H1 (cell line): ENCODE results near the gene VIPR2. TPM values are rescaled to one million over a fixed set of nuclear protein-coding genes. Genes with fewer than 3 reads are reported as not detected.

Source experiments
- CTCF ChIA-PET: fragments of 300-600 bp; sonication (Branson Sonifier 250); formaldehyde crosslinking; loops from one replicate; lab custom pipeline; 2021; ENCODE audit not compliant: partially characterized antibody; lab: Charles Lee
- POLR2A ChIA-PET: fragments of 300-600 bp; sonication (Branson Sonifier 250); formaldehyde crosslinking; loops from one replicate; lab custom pipeline; 2021; ENCODE audit warnings: inconsistent platforms; ENCODE audit not compliant: partially characterized antibody; lab: Charles Lee
- DNase-seq, 2 experiments: peaks; one replicate each; pipeline versions ENCODE4 v3.0.0 to v3.0.0-alpha.2; 2010 to 2022; ENCODE audit warnings: low spot score in 2 of 2, low read depth in 1 of 2, mixed read lengths in 1 of 2
- FAIRE-seq: peaks from 2 replicates; lab custom pipeline; 2011; peaks lifted over from hg19 to GRCh38; lab: Jason Lieb, UNC
- H2AFZ ChIP-seq: 2 replicates; pipeline ENCODE4 v1.8.1; 2012; ENCODE audit warnings: low read length, inconsistent platforms
- H2AK5ac ChIP-seq: 2 replicates; pipeline ENCODE4 v1.6.1; 2013; ENCODE audit warnings: low read depth, low read length
- H2BK120ac ChIP-seq: replicated peaks from 2 replicates; pipeline ENCODE3; 2013; ENCODE audit warnings: low read depth, low read length, inconsistent platforms
- H2BK12ac ChIP-seq: 2 replicates; pipeline ENCODE4 v1.6.1; 2013; ENCODE audit warnings: low read depth, low read length
- H2BK15ac ChIP-seq: 2 replicates; pipeline ENCODE4 v1.6.1; 2013; ENCODE audit warnings: low read length
- H2BK20ac ChIP-seq: 2 replicates; pipeline ENCODE4 v1.6.1; 2013; ENCODE audit warnings: low read length
- H2BK5ac ChIP-seq: 2 replicates; pipeline ENCODE4 v1.6.1; 2013; ENCODE audit warnings: low read depth, low read length
- H3K14ac ChIP-seq: 2 replicates; pipeline ENCODE4 v1.6.1; 2013; ENCODE audit warnings: inconsistent platforms; ENCODE audit not compliant: insufficient read length
- H3K18ac ChIP-seq: 2 replicates; pipeline ENCODE4 v1.6.1; 2013; ENCODE audit warnings: low read length; ENCODE audit errors: extremely low read depth
- H3K23ac ChIP-seq: 2 replicates; pipeline ENCODE4 v1.6.1; 2013; ENCODE audit warnings: inconsistent platforms; ENCODE audit not compliant: insufficient read length
- H3K23me2 ChIP-seq: 2 replicates; pipeline ENCODE4 v1.6.1; 2013; ENCODE audit warnings: low read depth, low read length
- H3K27ac ChIP-seq: 2 replicates; pipeline ENCODE4 v1.6.1; 2011; ENCODE audit warnings: low read depth, low read length, inconsistent platforms
- H3K27me3 ChIP-seq, 4 experiments: replicated peaks in 1 of 4; 1 replicate in 1 of 4; 2 replicates in 3 of 4; pipeline versions ENCODE4 v1.6.1 to v1.8.1; 2011 to 2013; ENCODE audit warnings: low read length in 3 of 4, mild to moderate bottlenecking in 3 of 4, inconsistent platforms in 2 of 4, mixed read lengths in 2 of 4, moderate library complexity in 1 of 4; ENCODE audit not compliant: control insufficient read depth in 3 of 4, insufficient read depth in 3 of 4; ENCODE audit errors: extremely low read depth in 1 of 4
- H3K36me3 ChIP-seq, 4 experiments: 2 replicates each; pipeline versions ENCODE4 v1.6.1 to v1.8.1; 2011 to 2013; ENCODE audit warnings: mild to moderate bottlenecking in 4 of 4, low read length in 3 of 4, moderate library complexity in 2 of 4, control low read depth in 1 of 4, inconsistent platforms in 1 of 4; ENCODE audit not compliant: insufficient read depth in 4 of 4, control insufficient read depth in 2 of 4
- H3K4ac ChIP-seq: replicated peaks from 2 replicates; pipeline ENCODE3; 2013; ENCODE audit warnings: low read length, low read depth, mixed read lengths, inconsistent platforms; ENCODE audit not compliant: insufficient read length
- H3K4me1 ChIP-seq, 4 experiments: replicated peaks in 1 of 4; 1 replicate in 1 of 4; 2 replicates in 3 of 4; pipeline versions ENCODE4 v1.6.1 to v1.8.1; 2011 to 2013; ENCODE audit warnings: low read length in 3 of 4, inconsistent platforms in 2 of 4, mixed read lengths in 1 of 4; ENCODE audit not compliant: insufficient read depth in 4 of 4, control insufficient read depth in 3 of 4
- H3K4me2 ChIP-seq, 2 experiments: 2 replicates each; pipeline versions ENCODE4 v1.6.1 to v1.8.1; 2011 to 2013; ENCODE audit warnings: low read depth in 2 of 2, low read length in 2 of 2, control low read depth in 1 of 2, inconsistent platforms in 1 of 2, mild to moderate bottlenecking in 1 of 2; ENCODE audit not compliant: insufficient read depth in 1 of 2
- H3K4me3 ChIP-seq, 4 experiments: fragments of 200-600, 300-600 bp in 1 of 4; sonication (generic), shearing (Covaris generic), sonication (Bioruptor Twin) in 1 of 4; 2 replicates each; pipeline versions ENCODE4 v1.5.1 to v1.8.1; 2011 to 2016; ENCODE audit warnings: low read length in 4 of 4, low read depth in 3 of 4, control low read depth in 2 of 4, inconsistent platforms in 2 of 4, mild to moderate bottlenecking in 2 of 4, mixed read lengths in 1 of 4, moderate library complexity in 1 of 4; ENCODE audit not compliant: insufficient read depth in 2 of 4; ENCODE audit errors: extremely low read depth in 1 of 4
- H3K56ac ChIP-seq: replicated peaks from 2 replicates; pipeline ENCODE3; 2013; ENCODE audit warnings: low read depth, mild to moderate bottlenecking, mixed read lengths, low read length, inconsistent platforms; ENCODE audit not compliant: insufficient read length
- H3K79me1 ChIP-seq: 2 replicates; pipeline ENCODE4 v1.6.1; 2013; ENCODE audit warnings: low read depth, low read length, control low read depth
- H3K79me2 ChIP-seq, 2 experiments: 2 replicates each; pipeline versions ENCODE4 v1.6.1 to v1.8.1; 2012 to 2013; ENCODE audit warnings: low read length in 2 of 2, mild to moderate bottlenecking in 2 of 2, inconsistent platforms in 1 of 2; ENCODE audit not compliant: insufficient read depth in 2 of 2, control insufficient read depth in 1 of 2
- H3K9ac ChIP-seq, 4 experiments: replicated peaks in 1 of 4; 1 replicate in 1 of 4; 2 replicates in 3 of 4; pipeline versions ENCODE4 v1.6.1 to v1.8.1; 2011 to 2013; ENCODE audit warnings: low read depth in 3 of 4, low read length in 3 of 4, control low read depth in 2 of 4, mild to moderate bottlenecking in 2 of 4, moderate library complexity in 2 of 4, inconsistent platforms in 1 of 4; ENCODE audit errors: extremely low read depth in 1 of 4
- H3K9me3 ChIP-seq, 2 experiments: 2 replicates each; pipeline versions ENCODE4 v1.6.1 to v1.8.1; 2012 to 2013; ENCODE audit warnings: mild to moderate bottlenecking in 2 of 2, moderate library complexity in 2 of 2, control low read depth in 1 of 2, inconsistent platforms in 1 of 2, low read depth in 1 of 2, low read length in 1 of 2, mixed read lengths in 1 of 2; ENCODE audit not compliant: insufficient read depth in 2 of 2
- H4K20me1 ChIP-seq, 2 experiments: replicated peaks in 1 of 2; 2 replicates each; pipeline versions ENCODE3 to v1.8.1; 2011 to 2013; ENCODE audit warnings: inconsistent platforms in 2 of 2, low read length in 2 of 2, mild to moderate bottlenecking in 1 of 2; ENCODE audit not compliant: insufficient read depth in 2 of 2, control insufficient read depth in 1 of 2
- H4K5ac ChIP-seq: 2 replicates; pipeline ENCODE4 v1.6.1; 2013; ENCODE audit warnings: low read length, low read depth, mixed read lengths, inconsistent platforms; ENCODE audit not compliant: insufficient read length
- H4K8ac ChIP-seq: 2 replicates; pipeline ENCODE4 v1.8.0; 2013; ENCODE audit warnings: mild to moderate bottlenecking, moderate library complexity, low read length, inconsistent platforms; ENCODE audit not compliant: insufficient read depth; ENCODE audit errors: extremely low read depth
- H4K91ac ChIP-seq: replicated peaks from 2 replicates; pipeline ENCODE3; 2013; ENCODE audit warnings: low read length, mixed read lengths, inconsistent platforms; ENCODE audit not compliant: insufficient read length
- BACH1 ChIP-seq: IDR thresholded peaks from 2 replicates; pipeline ENCODE4 v1.6.1; 2012; ENCODE audit warnings: low read length, improper control_type of control experiment
- BCL11A ChIP-seq, 2 experiments: IDR thresholded peaks; one replicate each; pipeline ENCODE4 v1.6.1; 2011; ENCODE audit warnings: low read depth in 2 of 2, low read length in 2 of 2, mild to moderate bottlenecking in 2 of 2
- CEBPB ChIP-seq: IDR thresholded peaks from 2 replicates; pipeline ENCODE4 v1.6.1; 2012; ENCODE audit warnings: low read depth, low read length
- GTF2F1 ChIP-seq: IDR thresholded peaks from 2 replicates; pipeline ENCODE4 v1.6.1; 2012; ENCODE audit warnings: low read depth, low read length, improper control_type of control experiment, borderline replicate concordance
- MAFK ChIP-seq: IDR thresholded peaks from 2 replicates; pipeline ENCODE4 v1.6.1; 2012; ENCODE audit warnings: low read depth, mild to moderate bottlenecking, improper control_type of control experiment, low read length
- NRF1 ChIP-seq: IDR thresholded peaks from 2 replicates; pipeline ENCODE4 v1.6.1; 2011; ENCODE audit warnings: mild to moderate bottlenecking, low read depth, low read length, improper control_type of control experiment
- WGBS, 2 experiments: shearing (Covaris generic) in 1 of 2; methylation state at CpG; one replicate each; pipeline versions ENCODE4 v1.1.6 to v1.1.7; 2013 to 2015; ENCODE audit warnings: low lambda C conversion rate in 2 of 2, mixed read lengths in 2 of 2, inconsistent platforms in 1 of 2, low coverage in 1 of 2, missing lambda C conversion rate in 1 of 2; ENCODE audit not compliant: insufficient replicate concordance in 2 of 2, insufficient coverage in 1 of 2, insufficient read length in 1 of 2; ENCODE audit errors: extremely low coverage in 1 of 2, missing lambda C conversion rate in 1 of 2; 5-methylcytosine and 5-hydroxymethylcytosine counted together
- polyA plus RNA-seq, 7 experiments: library from polyadenylated mRNA; depleted of rRNA in 3 of 7; stranded (reverse) in 5 of 7; unstranded in 2 of 7; fragments of >200 nt in 5 of 7; fragments of 200-250 nt in 2 of 7; gene quantifications; 1 replicate in 5 of 7; 2 replicates in 1 of 7; 4 replicates in 1 of 7; pipeline versions ENCODE4 v1.2.1 to v1.2.3, GENCODE V29; 2011 to 2013; ENCODE audit warnings: missing spikeins in 2 of 7, mixed read lengths in 2 of 7
- total RNA-seq: library from RNA; stranded (reverse); fragmentation: NEBNext Ultra II Directional; extraction: Animal tissue kit (Norgen Biotek cat#: 25700); gene quantifications from 2 replicates; pipeline ENCODE4 v1.2.1, GENCODE V29; 2021

The VIPR2 gene
- total and polyA plus RNA-seq, 2 of the 8 experiments (the other 6 are each of a cell fraction or from before 2014, with no cell fraction given), result 2.4 to 6.3 TPM

GRCh38 chr7:159083698-159084068 lies 61.0 kb downstream of the VIPR2 start:
- Histone ChIP-seq H2AK5ac (no peak overlapping the region), H3K9ac (no peak overlapping the region), H2BK12ac (no peak overlapping the region), H2BK5ac (peak overlapping the region; percentile 5; the same call in 1 of the 2 replicates), H3K4me3 (no peak overlapping the region), H2AFZ (no peak overlapping the region), H3K4ac (no peak overlapping the region), H4K20me1 (peaks cover 0 to 2% of the 10 kb centered on the region in 2 experiments), H3K27me3 (no peaks in the 10 kb centered on the region), H2BK120ac (no peak overlapping the region), H3K36me3 (no peaks in the 10 kb centered on the region), H3K27ac (no peak overlapping the region), H3K4me1 (no peaks in the 10 kb centered on the region), H3K18ac (no peak overlapping the region), H2BK20ac (no peak overlapping the region), H3K23ac (no peak overlapping the region), H4K5ac (no peak overlapping the region), H3K9me3 (no peaks in the 10 kb centered on the region), H3K56ac (no peak overlapping the region), H3K79me2 (no peaks in the 10 kb centered on the region), H3K4me2 (no peak overlapping the region), H4K8ac (no peak overlapping the region; the same call in 1 of the 2 replicates), H3K23me2 (no peaks in the 10 kb centered on the region; the same call in 1 of the 2 replicates), H3K14ac (no peak overlapping the region), H2BK15ac (no peak overlapping the region), H3K79me1 (no peaks in the 10 kb centered on the region), H4K91ac (no peak overlapping the region)
- DNase-seq, result no peak
- FAIRE-seq, result no peak
- ChIA-PET POLR2A (no interaction called here), CTCF (interaction anchor here (1.4 kb wide), 1 partner anchor 37 kb away, joined by 3 read pairs; no protein-coding TSS in a partner anchor)
- 96% methylated on average over 2 of the region's 2 CpGs; no CpG with 5 or more reads in 1 of the 2 experiments for WGBS, 2 experiments
- TF ChIP-seq BCL11A (IDR thresholded peaks at IDR 0.05; ENCODE audit: low read depth in 2 of 2, low read length in 2 of 2), result no peak
- TF ChIP-seq NRF1, result no peak
- TF ChIP-seq MAFK, result no peak
- TF ChIP-seq CEBPB, result no peak
- no peak for TF ChIP-seq GTF2F1
- TF ChIP-seq BACH1, result no peak
